Hepatocyte (in vitro differentiated cells): Measurements from ENCODE around the gene KMT5C. TPM values are rescaled to one million over a fixed set of nuclear protein-coding genes. Genes with fewer than 3 reads are reported as not detected.

Experiments
- DNase-seq: peaks from one replicate; pipeline ENCODE4 v3.0.0-alpha.2; 2016; ENCODE audit warnings: low spot score
- H2AFZ ChIP-seq: fragments of 200-600 bp; sonication (generic); 2 replicates; pipeline ENCODE4 v1.6.0; 2016; ENCODE audit warnings: antibody characterized with exemption, mild to moderate bottlenecking
- H3K27ac ChIP-seq: fragments of 200-600 bp; sonication (generic); 2 replicates; pipeline ENCODE4 v1.5.1; 2016; ENCODE audit warnings: mild to moderate bottlenecking
- H3K27me3 ChIP-seq: fragments of 200-600 bp; sonication (generic); 2 replicates; pipeline ENCODE4 v1.6.1; 2016
- H3K36me3 ChIP-seq: fragments of 200-600 bp; sonication (generic); replicated peaks from 2 replicates; pipeline ENCODE4 v1.5.1; 2016; ENCODE audit warnings: low read depth; ENCODE audit not compliant: insufficient read depth
- H3K4me1 ChIP-seq: fragments of 200-600 bp; sonication (generic); 2 replicates; pipeline ENCODE4 v1.5.1; 2016; ENCODE audit warnings: mild to moderate bottlenecking, moderate library complexity; ENCODE audit not compliant: insufficient read depth
- H3K4me2 ChIP-seq: fragments of 200-600 bp; sonication (generic); 2 replicates; pipeline ENCODE4 v1.6.0; 2016
- H3K4me3 ChIP-seq: fragments of 200-600 bp; sonication (generic); 2 replicates; pipeline ENCODE4 v1.5.1; 2016; ENCODE audit warnings: mild to moderate bottlenecking
- H3K79me2 ChIP-seq: fragments of 200-600 bp; sonication (generic); 2 replicates; pipeline ENCODE4 v1.6.0; 2017; ENCODE audit warnings: mild to moderate bottlenecking
- H3K9me2 ChIP-seq: fragments of 200-600 bp; sonication (generic); replicated peaks from 2 replicates; pipeline ENCODE4 v1.6.0; 2017; ENCODE audit warnings: mild to moderate bottlenecking; ENCODE audit not compliant: insufficient read depth
- H3K9me3 ChIP-seq: fragments of 200-600 bp; sonication (generic); 2 replicates; pipeline ENCODE4 v1.5.1; 2016; ENCODE audit warnings: low read depth, mild to moderate bottlenecking
- H4K20me1 ChIP-seq: fragments of 200-600 bp; sonication (generic); 2 replicates; pipeline ENCODE4 v1.6.0; 2016; ENCODE audit warnings: mild to moderate bottlenecking; ENCODE audit not compliant: insufficient read depth, poor library complexity, severe bottlenecking
- CTCF ChIP-seq: fragments of 200-600 bp; sonication (generic); IDR thresholded peaks from 2 replicates; pipeline ENCODE4 v1.5.1; 2016; ENCODE audit warnings: antibody characterized with exemption, mild to moderate bottlenecking; ENCODE audit not compliant: poor library complexity
- EZH2 ChIP-seq: fragments of 200-600 bp; sonication (generic); IDR thresholded peaks from 2 replicates; pipeline ENCODE4 v1.6.1; 2016; ENCODE audit warnings: antibody characterized with exemption, mild to moderate bottlenecking, borderline replicate concordance
- EZH2phosphoT487 ChIP-seq: fragments of 200-600 bp; sonication (generic); IDR thresholded peaks from one replicate; pipeline ENCODE4 v1.6.1; 2018; ENCODE audit warnings: antibody characterized with exemption, mild to moderate bottlenecking, low read depth, moderate library complexity; ENCODE audit not compliant: unreplicated experiment, severe bottlenecking
- WGBS: methylation state at CpG from one replicate; pipeline ENCODE4 v1.1.6; 2016; ENCODE audit warnings: low lambda C conversion rate; ENCODE audit errors: missing lambda C conversion rate; 5-methylcytosine and 5-hydroxymethylcytosine counted together
- polyA plus RNA-seq: library from polyadenylated mRNA; unstranded; fragments of >200 nt; fragmentation: Nextera tagmentation; extraction: Ambion mirVana; gene quantifications from 2 replicates; pipeline ENCODE4 v1.2.1, GENCODE V29; 2016
- total RNA-seq: library from RNA; depleted of rRNA; stranded (reverse); fragments of >200 nt; gene quantifications from 2 replicates; pipeline ENCODE4 v1.2.3, GENCODE V29; 2014

Gene KMT5C
- total and polyA plus RNA-seq, 2 experiments from 2014 or later = 22.8 to 23.6 TPM

GRCh38 chr19:55382013-55382412 lies 42.3 kb downstream of the KMT5C start:
- no peak overlapping the region for H3K4me2 ChIP-seq

GRCh38 chr19:55382522-55383054 lies 42.9 kb downstream of the KMT5C start:
- Histone ChIP-seq H3K4me1 (peaks cover 30% of the 10 kb centered on the region), H4K20me1 (peaks cover 17% of the 10 kb centered on the region), H3K4me3 (no peak overlapping the region), H3K27me3 (no peaks in the 10 kb centered on the region), H3K36me3 (no peaks in the 10 kb centered on the region), H3K79me2 (peaks cover 33% of the 10 kb centered on the region), H3K27ac (no peak overlapping the region), H3K4me2 (peak overlapping the region; percentile 90), H2AFZ (no peak overlapping the region), H3K9me2 (no peaks in the 10 kb centered on the region), H3K9me3 (no peaks in the 10 kb centered on the region)
- no peak for DNase-seq
- TF ChIP-seq EZH2 (no peak), CTCF (no peak), EZH2phosphoT487 (no peak)
- 100% methylated on average over 3 of the region's 3 CpGs for WGBS

More at GRCh38 chr19:55382013-55382412, 42.3 kb downstream of the KMT5C start:
- no peak for DNase-seq
- Histone ChIP-seq H3K9me3 (no peaks in the 10 kb centered on the region), H3K79me2 (peaks cover 27% of the 10 kb centered on the region), H3K4me1 (peaks cover 29% of the 10 kb centered on the region), H3K4me3 (no peak overlapping the region), H4K20me1 (peaks cover 12% of the 10 kb centered on the region), H3K27me3 (no peaks in the 10 kb centered on the region), H3K36me3 (no peaks in the 10 kb centered on the region), H3K9me2 (no peaks in the 10 kb centered on the region), H3K27ac (no peak overlapping the region), H2AFZ (no peak overlapping the region)
- 98% methylated on average over 4 of the region's 5 CpGs for WGBS
- TF ChIP-seq CTCF = no peak
- TF ChIP-seq EZH2phosphoT487 = no peak
- no peak for TF ChIP-seq EZH2

- Histone ChIP-seq H4K20me1 (peaks cover 27% of the 10 kb centered on the region), H3K9me2 (no peaks in the 10 kb centered on the region), H3K27me3 (no peaks in the 10 kb centered on the region), H2AFZ (peak overlapping the region; percentile 75), H3K36me3 (no peaks in the 10 kb centered on the region), H3K4me3 (peak overlapping the region; percentile 1), H3K27ac (peak overlapping the region; percentile 87), H3K4me1 (peaks cover 35% of the 10 kb centered on the region), H3K4me2 (peak overlapping the region; percentile 90), H3K9me3 (no peaks in the 10 kb centered on the region), H3K79me2 (peaks cover 42% of the 10 kb centered on the region)
- no peak for TF ChIP-seq EZH2
- TF ChIP-seq EZH2phosphoT487 = no peak
- TF ChIP-seq CTCF = peak; percentile 11
- WGBS = 9% methylated on average over 55 of the region's 88 CpGs
- peak; percentile 86 for DNase-seq
These were observed 43.8 kb downstream of the KMT5C start for GRCh38 chr19:55383279-55384130.
